Fibroblast of mammary gland (primary cell): ENCODE measurements around the gene PDE1A.

Experiments used
- DNase-seq: peaks from one replicate; pipeline ENCODE4 v3.0.0-alpha.2; 2010; ENCODE audit warnings: low read depth
- H3K4me3 ChIP-seq: 2 replicates; pipeline ENCODE4 v1.5.1; 2011; ENCODE audit warnings: low read depth, mild to moderate bottlenecking, low read length, moderate library complexity; ENCODE audit not compliant: control insufficient read depth
- TF ChIP-seq, protein P1 (sequence below): conservative IDR thresholded peaks from 2 replicates; pipeline ENCODE4 v1.5.1; 2011; ENCODE audit warnings: low read depth, low read length, inconsistent platforms; ENCODE audit not compliant: control insufficient read depth, insufficient read depth

Gene PDE1A

DNA sequence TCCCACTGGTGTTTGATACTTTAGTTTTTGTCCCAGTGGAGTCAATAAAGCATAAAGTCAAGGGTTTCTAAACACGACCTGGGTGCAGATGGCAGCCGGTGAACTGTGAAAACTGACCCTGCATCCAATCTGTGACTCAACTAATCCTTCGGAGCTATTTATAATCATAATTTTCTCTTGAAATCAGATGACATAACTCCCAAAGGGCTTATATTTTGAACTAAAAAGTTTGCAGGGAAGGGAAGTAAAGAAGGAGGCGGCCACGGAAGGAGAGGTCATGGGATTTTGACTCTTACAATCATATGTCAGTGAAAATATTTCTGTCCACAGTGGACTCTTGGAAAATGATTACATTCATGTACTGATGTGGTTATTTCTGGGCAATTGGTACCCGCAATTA, 178.5 kb downstream of the PDE1A start:
- DNase-seq: peak; percentile 14
- TF ChIP-seq, protein P1, sequence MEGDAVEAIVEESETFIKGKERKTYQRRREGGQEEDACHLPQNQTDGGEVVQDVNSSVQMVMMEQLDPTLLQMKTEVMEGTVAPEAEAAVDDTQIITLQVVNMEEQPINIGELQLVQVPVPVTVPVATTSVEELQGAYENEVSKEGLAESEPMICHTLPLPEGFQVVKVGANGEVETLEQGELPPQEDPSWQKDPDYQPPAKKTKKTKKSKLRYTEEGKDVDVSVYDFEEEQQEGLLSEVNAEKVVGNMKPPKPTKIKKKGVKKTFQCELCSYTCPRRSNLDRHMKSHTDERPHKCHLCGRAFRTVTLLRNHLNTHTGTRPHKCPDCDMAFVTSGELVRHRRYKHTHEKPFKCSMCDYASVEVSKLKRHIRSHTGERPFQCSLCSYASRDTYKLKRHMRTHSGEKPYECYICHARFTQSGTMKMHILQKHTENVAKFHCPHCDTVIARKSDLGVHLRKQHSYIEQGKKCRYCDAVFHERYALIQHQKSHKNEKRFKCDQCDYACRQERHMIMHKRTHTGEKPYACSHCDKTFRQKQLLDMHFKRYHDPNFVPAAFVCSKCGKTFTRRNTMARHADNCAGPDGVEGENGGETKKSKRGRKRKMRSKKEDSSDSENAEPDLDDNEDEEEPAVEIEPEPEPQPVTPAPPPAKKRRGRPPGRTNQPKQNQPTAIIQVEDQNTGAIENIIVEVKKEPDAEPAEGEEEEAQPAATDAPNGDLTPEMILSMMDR: no peak
- no peak overlapping the region for H3K4me3 ChIP-seq

DNA sequence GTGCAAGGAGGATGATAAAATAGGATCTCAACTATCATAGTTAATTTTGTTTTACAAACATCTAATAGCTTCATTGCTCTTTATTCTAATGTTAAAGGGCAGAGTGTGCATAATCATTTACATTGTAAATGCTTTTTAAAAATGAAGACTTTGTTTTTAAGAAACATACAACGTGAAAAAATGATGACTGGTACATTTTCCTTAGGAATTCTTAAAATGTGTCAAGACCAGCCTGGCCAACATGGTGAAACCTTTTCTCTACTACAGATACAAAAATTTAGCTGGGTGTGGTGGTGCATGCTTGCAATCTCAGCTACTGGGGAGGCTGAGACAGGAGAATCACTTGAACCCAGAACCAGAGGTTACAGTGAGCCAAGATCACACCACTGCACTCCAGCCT, 179.0 kb downstream of the PDE1A start:
- no peak overlapping the region for H3K4me3 ChIP-seq
- TF ChIP-seq, protein P1: no peak
- DNase-seq: no peak

DNA sequence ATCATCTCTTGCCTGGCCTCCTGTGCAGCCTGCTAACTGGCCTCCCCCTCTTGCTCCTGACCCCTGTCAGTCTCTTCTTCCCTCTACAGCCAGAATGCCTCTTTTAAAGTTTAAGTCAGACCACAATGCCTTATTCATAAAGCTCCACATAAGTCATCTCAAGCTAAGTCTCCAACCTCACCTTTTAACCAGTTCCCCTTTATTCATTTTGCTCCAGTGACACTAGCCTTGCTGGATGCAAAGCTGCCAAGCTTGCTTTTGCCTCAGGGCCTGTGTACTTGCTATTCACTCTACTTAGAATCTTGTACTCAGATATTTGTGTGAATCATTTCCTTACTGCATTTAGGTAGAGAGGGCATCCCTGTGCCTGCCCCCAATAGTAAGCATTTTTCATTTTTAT, 180.9 kb downstream of the PDE1A start:
- no peak for DNase-seq
- H3K4me3 ChIP-seq: no peak overlapping the region
- TF ChIP-seq, protein P1: no peak

DNA sequence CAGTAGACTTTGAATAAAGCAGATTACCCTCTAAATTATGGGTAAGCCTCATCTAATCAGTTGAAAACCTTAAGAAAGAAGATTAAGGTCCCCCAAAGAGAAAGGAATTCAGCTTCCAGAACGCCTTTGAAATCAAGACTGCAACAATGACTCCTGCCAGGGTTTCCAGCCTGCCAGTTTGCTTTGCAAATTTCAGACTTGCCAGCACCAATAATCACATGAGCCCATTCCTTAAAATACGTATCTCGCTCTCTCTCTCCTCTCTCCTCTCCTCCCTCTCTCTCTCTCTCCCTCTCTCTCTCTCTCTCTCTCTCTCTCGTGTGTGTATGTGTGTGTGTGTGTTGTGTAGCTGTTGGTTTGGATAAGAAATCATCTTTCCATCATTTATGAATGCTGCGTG, 184.2 kb downstream of the PDE1A start:
- DNase-seq: no peak
- TF ChIP-seq, protein P1: no peak
- no peak overlapping the region for H3K4me3 ChIP-seq

DNA sequence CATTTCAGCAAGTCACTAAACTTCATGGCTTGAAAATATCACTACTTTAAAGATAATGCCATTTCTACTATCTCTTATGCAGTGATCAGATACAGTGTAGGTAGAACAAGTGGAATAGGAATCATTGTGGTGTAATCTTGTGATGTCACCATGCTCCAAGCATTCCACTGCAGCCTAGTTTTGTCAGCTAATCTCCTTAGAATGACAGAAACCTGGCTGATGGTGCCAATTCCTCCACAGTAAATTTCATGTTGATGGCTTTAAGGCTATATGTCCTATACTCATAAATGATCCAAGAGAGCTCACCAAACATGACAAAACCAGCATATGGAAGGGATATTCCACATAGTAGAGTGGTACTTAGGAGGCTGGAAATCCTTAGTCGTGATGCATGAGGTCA, 184.9 kb downstream of the PDE1A start:
- TF ChIP-seq, protein P1: no peak
- H3K4me3 ChIP-seq: no peak overlapping the region
- no peak for DNase-seq

DNA sequence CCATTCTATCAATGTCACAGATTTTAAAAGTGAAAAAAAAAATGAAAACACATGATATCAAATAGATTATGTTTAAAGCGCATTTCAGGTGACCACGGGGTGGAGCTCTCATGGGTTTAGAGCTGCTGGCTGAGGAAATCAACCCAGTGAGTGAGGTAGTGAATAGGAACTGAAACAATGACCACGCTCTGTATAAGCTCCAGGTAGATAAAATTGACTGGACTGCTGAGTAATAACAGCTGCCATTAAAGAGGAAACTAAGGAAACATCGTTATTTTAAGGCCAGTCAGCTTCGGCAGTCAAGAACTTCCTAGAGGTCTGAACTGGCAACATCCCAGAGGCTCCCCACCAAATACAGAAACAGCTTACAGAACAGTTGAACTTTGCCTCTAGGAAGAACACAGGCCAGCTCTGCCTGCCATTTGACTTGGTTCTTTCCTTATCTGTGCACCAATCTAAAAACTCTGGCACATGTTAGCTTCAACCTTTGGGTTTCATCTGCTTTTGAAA, 185.9 kb downstream of the PDE1A start:
- DNase-seq: peak; percentile 36
- TF ChIP-seq, protein P1: peak; percentile 41

DNA sequence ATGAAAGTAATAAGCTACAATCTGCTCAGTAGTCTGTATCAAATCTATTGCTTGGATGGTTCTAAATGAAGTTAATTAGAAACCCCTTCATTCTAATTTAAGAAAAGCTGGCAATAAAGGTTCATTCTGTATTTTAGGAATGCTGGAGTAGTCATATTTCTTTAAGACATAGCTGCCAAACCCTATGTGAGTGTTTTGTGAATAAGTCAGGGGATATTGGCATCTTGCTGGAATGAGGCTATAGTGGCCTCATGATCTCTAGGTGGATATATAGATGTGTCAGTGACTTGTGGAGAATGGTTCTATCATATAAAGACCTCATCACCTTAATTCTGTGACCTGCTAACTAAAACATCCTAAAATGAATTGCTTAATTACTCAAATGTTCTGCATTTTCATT, 196.3 kb downstream of the PDE1A start:
- TF ChIP-seq, protein P1: no peak
- DNase-seq: peak; percentile 19
- H3K4me3 ChIP-seq: no peak overlapping the region

More for the DNA sequence above, 185.9 kb downstream of the PDE1A start:
- H3K4me3 ChIP-seq: no peak overlapping the region
